Stimulated activated naive CD4-positive, alpha-beta T cell treated with Interleukin-2 at 50 U/mL for 16 hours (primary cell): Measurements from ENCODE around the gene FRK.
"Not testable (repeated sequence)": the region's sequence is repeated elsewhere in the genome, so short reads cannot be mapped to it uniquely, and the experiment has no call there.

Source experiments
- DNase-seq: peaks from one replicate; lab custom pipeline; 2025; lab: John Stamatoyannopoulos, UW

The FRK gene

DNA sequence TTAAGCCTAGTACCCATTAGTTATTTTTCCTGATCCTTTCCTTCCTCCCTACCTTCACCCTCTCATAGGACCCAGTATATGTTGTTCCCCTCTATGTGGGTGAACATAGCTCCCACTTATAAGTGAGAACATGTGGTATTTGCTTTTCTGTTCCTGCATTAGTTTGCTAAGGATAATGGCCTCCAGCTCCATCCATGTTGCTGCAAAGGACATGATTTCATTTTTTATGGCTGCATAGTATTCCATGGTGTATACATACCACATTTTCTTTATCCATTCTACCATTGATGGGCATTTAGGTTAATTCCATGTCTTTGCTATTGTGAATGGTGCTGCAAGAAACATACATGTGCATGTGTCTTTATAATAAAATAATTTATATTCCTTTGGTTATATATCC lies 115.9 kb downstream of the FRK start:
- not testable (repeated sequence) for DNase-seq

DNA sequence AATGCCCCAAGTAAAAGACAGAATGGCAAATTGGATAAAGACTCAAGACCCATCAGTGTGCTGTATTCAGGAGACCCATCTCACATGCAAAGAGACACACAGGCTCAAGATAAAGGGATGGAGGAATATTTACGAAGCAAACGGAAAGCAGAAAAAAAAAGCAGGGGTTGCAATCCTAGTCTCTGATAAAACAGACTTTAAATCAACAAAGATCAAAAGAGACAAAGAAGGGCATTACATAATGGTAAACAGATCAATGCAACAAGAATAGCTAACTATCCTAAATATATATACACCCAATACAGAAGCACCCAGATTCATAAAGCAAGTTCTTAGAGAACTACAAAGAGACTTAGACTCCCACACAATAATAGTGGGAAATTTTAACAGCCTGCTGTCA lies 123.2 kb downstream of the FRK start:
- not testable (repeated sequence) for DNase-seq

DNA sequence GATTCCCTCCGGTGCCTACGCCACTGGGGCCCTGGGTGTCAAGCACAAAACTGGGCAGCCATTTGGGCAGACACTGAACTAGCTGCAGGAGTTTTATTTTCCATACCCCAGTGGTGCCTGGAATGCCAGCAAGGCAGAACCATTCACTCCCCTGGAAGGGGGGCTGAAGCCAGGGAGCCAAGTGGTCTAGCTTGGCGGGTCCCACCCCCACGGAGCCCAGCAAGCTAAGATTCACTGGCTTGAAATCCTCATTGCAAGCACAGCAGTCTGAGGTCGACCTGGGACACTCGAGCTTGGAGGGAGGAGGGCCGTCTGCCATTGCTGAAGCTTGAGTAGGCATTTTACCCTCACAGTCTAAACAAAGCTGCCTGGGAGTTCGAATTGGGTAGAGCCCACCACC lies 125.3 kb downstream of the FRK start:
- DNase-seq: no peak

DNA sequence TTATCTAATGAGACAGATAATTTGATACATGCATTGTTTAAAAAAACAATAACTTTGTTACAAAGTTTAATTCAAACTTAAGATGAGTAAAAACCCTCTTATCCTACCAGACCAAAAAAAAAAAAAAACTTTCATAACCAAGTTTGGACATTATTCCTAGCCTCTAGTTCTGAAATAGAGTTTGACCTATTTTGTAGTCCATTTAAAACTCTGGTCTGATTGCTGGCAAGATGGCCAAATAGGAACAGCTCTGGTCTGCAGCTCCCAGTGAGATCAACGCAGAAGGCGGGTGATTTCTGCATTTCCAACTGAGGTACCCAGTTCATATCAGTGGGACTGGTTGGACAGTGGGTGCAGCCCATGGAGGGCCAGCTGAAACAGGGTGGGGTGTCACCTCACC lies 125.9 kb downstream of the FRK start:
- no peak for DNase-seq

DNA sequence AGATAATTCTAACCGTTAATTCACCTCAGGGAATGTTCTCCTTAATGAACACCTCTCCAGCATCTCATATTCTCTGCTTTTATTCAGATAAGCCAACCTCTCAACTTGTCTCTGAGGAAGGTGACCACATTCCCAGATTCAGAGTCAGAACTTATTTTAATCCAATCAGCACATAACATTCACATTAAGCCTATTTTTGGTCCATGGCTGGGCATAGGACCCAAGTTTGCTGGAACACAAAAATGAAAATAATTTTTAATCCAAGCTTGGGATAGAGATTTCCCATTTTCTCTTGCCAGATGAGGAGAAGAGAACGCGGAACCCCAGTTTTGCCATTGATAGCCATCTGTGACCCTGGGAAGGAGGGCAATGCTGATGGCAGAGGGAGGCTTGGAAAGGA lies 126.5 kb downstream of the FRK start:
- DNase-seq: no peak

DNA sequence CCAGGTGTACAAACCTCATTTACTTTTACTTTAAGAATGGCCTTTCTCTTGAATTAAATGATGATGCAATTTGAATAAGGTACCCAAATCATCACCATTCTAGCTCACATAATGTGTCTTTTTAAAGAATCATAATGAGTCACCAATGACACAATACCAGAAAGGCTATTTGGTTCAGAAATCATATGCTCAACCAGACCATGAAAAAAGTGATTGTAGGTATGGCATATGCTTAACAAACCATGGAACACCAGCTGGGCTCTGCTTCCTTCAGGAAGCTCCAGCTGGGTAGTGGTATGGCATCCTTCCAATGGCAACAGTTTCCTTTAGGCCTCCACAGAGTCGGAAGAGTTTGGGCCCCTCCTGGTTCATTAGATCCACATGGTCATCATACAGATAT lies 128.2 kb downstream of the FRK start:
- DNase-seq: no peak

DNA sequence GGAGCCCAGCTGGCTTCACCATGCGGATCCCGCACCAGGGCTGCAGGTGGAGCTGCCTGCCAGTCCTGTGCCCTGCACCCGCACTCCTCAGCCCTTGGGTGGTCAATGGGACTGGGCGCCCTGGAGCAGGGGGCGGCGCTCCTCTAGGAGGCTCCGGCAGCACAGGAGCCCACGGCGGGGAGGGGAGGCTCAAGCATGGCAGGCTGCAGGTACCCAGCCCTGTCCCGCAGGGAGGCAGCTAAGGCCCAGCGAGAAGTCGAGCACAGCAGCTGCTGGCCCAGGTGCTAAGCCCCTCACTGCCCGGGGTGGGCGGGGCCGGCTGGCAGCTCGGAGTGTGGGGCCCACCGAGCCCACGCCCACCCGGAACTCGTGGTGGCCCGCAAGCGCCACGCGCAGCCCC lies 132.7 kb downstream of the FRK start:
- DNase-seq: not testable (repeated sequence)

DNA sequence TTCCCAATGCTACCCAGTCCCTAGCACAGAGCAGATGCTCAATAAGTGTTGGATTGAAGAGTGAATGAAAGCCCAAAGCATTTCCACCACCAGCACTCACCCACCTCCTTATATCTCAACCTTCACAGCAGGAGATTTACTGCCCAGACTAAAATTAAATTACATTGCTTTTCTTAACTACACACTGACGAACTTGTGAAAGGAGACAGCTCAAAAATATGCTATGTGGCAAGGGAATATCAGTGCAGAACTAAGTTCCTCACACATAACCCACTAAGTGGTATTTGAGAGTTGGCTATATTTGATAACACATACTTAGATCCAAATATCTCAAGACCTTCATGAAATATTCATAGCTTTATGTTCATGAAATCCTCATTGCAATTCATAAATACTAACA lies 137.7 kb downstream of the FRK start:
- DNase-seq: no peak

DNA sequence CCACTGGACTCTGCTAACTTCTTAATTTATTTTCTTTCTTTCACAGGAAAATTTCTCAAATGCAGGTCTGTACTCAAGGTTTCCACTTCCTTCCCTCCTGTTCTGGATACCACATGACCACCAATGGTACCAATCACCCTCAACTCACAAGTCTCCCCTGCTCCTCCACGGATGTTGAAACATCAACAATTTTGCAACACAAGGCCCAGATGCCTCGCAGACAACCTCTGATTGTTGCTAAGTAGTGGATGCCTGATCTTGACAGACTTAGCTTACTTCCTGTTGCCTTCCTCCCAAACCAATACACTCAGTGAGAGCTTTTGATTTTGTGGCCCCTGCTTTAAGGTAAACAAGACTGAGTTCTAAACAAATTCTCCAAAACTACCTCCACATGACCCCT lies 146.6 kb downstream of the FRK start:
- no peak for DNase-seq

DNA sequence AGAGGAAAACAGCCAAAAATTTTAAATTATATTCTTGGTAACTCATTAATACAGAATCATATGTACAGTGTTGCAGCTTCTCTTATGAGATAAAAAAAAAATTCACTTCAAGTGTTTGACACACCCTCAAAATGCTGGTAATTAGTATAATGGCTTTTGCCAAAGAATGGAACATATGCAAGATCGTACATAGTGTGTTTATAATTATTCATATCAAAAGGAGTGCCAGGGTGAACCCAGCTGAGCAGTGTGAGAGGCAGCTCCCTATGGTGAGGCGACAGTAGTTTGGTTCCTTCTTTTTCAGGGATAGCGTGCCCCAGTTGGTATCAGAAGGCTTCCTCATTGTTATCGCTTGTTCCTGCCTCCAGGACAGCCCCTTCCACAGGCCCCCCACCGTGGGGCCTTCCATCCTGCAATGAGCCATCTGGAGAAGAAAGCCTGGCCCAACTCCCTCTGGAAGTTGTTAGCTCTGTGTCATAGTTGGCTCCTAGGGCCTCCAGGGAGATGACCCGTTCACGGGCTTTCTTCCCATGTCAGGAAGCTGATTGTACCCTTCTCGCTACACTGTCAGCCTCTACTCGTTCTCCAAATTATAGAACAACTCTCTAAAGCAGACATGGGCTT lies 150.7 kb downstream of the FRK start:
- no peak for DNase-seq

DNA sequence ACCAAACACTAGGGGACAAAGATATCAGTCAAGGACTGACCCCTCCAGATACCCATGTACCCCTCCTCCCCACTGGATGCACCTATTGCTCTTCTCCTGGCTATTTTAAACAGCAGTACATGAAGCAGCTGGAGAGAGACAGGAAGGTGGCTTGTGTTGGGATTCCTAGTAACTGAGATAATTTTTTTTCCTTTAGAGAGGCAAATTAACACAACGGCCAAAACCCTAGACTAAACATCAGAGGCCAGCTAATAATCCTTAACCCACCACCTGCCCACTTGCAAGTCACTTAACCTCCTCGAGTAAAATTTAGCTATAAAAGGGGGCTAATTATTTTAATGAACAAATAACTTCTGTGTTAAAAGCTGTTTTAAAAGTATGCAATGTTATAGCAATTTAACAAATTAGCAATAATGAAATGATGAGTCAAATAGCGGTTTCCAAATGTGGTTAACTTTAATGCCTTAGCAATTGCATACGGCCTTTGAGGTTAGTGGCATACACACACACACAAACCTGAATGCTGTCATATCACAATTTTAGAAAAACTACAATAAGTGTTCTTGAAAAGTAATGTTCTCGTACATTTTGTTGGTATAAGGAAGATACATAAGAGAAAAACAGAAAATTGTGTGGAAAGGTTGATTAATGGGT lies 151.7 kb downstream of the FRK start:
- no peak for DNase-seq

DNA sequence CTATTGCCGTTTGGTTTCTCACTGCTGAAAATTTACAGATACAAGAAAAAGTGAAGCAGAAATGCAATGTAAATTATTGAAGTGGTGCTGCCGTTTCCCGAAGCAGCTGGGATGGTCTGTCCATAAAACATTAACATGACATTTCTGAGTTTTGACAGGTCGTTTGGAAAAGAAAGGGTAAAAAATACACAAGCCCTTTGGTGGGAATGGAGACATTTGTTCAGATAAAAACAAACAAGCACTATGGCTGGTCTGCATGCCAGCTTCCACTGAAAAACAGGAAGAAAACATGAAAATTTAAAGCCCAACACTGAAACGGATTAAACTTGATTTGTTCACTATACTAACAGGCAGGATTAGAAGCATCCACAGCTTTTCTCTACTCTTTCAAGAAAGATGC lies 155.2 kb downstream of the FRK start:
- no peak for DNase-seq

DNA sequence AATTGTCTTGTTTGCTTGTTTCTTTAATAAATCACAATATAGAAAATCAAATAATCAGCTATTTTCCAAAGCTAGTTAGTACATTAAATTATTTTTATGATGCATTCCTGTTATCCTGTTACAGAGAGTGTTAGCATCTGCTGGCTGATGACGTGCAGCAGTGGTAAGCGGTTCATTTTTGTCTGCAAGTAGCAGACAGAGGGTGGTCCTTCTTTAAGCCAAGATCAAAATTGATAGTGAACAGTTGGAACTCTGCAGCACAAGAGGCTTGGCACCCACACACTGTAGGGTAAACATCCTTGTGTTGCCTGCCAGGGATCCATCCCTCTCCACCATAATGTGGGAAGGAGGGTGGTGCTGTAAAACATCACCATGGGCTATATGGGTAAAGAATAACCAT lies 158.3 kb downstream of the FRK start:
- DNase-seq: no peak

DNA sequence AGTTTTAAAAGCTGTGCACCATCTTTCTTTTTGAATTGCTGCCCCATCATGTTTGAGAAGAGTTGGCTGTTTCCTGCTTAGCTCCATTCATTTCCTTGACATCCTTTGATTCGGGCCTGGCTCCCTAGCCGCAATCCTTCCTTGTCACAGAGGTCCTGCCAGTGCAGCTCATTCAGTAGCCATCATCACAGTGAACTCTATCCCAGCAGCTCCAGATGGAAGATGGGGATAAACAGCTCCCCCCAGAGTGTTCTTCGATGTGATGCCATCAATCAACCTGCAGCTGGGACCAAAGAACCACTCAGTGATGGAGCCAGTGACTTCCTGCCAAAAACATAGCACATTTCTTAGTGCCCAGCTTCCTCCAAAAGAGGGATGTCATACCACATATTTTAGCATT lies 158.8 kb downstream of the FRK start:
- no peak for DNase-seq

DNA sequence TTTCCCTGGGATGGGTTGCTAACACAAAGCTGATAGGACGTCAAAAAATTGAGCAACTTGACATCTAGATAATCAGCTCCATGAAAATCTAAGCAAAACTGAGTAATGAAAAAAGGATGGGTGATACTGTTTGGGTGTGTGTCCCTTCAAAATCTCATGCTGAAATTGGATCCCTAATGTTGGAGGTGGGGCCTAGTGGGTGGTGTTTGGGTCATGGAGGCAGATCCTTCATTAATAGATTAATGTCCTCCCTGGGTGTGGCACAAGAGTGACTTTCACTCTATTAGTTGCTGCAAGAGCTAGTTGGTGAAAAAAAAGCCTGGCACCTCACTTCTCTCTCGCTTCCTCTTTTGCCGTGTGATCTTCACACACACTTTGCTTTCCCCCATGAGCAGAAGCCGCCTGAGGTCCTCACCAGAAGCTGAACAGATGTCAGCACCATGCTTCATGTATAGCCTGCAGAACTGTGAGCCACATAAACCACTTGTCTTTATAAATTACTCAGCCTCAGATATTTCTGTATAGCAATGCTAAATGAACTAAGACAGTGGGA lies 160.9 kb downstream of the FRK start:
- no peak for DNase-seq

DNA sequence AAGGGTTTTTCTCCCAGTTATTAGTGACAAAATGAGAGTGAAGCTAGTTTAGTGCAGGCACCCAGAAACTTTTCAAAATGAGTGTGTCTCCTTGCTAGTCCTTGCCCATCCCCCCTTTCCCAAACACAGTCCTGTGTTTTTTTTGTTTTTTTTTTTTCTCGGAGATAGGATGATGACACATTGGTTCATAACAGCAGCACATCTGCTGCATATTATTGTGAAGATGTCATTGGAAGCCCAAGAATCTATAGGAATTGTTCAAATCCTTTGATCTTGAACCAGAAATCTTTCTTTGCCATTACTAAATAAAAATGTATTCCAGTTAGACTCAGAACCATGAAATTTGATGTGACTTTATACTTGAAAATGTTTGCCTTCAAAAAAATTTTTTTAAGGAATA lies 162.4 kb downstream of the FRK start:
- DNase-seq: no peak

DNA sequence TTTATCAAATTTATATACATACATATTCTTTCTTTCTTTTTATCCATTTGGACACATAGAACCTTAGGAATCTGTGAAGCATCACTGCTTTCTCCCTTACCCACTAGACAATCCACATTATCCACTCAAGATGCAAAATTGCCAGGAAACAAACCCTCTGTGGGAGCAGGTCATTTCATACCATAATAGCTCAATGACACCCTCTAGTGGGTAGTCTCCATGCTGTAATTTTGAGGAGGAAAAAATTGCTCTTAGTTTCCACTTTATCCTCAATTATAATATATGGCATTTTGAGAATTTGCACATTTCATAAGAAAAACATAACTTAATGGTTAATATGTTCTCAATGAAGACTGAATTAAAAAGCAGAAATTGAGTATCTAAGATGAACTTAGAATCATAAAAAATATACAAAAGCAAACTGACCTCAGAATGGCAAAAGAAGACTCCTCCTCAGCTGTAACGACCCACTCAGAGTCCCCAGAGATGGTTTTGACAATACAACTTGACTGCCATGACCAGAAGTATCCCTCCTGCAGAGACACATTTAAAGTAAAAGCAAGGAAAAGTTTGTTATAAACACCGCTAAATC lies 164.1 kb downstream of the FRK start:
- DNase-seq: no peak

DNA sequence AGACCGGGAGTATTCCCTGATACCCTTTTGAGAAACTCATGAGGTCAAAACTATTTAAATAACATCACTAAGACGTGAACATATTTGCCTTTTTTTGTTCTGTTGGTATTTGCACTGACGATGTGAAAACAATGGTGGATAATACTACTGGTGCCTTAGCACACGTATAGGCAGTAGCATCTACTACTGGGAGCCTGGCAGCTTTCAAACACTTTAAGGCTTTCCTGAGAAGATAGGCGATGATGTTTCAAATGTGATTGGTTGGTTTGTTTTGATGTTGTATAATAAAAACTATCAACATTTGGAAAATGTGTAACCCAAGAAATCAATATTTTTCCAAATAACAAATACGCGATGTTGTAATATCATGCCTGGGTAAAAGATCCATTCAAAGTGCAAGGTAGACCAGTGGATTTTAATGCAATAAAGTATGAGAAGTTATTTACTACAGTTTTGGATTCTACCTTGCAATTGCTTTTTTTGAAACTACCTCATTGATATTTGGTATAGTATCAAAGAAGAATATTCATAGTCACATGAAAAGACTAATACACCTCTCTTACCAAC lies 166.2 kb downstream of the FRK start:
- no peak for DNase-seq

DNA sequence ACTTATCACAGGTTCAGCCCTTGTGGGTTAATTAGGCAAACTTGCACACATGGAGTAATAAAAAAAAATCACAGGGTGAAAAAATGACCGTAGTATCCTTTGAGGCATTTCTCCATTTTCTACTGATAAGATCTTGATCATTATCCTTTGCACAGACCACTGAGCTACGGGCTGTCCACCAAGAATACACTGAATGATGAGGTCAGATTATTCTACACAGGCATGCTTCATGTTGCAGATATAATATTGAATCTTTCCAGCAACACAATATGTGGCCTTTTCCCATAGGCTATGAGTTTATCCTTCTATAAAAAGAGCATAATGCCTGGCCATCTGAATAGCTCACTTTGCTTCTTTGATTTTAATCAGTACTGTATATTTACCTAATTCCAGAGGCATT lies 168.9 kb downstream of the FRK start:
- no peak for DNase-seq

DNA sequence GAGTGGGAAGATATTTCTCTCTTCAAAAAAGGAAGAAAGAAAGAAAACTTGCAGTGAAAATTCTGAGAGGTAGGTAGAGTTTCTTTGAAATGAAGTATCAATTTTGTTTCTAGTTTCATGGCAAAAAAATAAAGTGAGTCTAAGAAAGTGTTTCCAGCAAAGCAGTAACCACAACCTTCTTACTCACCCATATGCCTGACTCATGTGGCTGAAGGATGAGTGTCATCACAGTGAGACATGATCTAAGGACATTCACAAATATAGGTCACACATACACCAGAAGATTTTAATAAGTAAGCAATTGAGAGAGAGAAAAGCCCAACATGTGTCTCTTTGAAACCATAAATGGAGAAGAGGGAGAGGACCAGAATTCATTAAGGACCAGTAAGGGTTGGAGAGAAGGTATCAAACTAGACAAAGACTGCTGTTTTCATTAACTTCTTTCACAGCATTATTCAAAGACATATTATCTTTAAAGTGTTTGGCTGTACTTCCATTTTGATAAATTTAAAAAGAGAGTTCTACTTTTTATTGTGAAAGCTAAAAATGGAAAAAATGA lies 169.5 kb downstream of the FRK start:
- DNase-seq: no peak

DNA sequence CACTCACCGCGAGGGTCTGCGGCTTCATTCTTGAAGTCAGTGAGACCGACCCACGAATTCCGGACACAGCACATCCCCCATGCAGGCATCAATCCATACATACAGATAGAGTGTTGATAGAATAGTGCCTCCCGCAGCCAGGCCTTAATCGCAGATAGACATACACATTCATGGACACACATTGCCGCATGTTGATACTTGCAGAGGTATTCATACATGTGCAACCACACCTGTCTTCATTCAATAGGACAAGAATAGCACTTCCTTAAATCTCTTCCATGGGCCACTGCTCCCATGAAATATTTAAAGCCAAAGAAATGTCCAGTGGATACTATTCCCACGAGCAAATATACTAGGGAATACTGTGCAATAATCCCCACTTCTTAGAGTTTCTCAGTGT lies 170.5 kb downstream of the FRK start:
- no peak for DNase-seq

DNA sequence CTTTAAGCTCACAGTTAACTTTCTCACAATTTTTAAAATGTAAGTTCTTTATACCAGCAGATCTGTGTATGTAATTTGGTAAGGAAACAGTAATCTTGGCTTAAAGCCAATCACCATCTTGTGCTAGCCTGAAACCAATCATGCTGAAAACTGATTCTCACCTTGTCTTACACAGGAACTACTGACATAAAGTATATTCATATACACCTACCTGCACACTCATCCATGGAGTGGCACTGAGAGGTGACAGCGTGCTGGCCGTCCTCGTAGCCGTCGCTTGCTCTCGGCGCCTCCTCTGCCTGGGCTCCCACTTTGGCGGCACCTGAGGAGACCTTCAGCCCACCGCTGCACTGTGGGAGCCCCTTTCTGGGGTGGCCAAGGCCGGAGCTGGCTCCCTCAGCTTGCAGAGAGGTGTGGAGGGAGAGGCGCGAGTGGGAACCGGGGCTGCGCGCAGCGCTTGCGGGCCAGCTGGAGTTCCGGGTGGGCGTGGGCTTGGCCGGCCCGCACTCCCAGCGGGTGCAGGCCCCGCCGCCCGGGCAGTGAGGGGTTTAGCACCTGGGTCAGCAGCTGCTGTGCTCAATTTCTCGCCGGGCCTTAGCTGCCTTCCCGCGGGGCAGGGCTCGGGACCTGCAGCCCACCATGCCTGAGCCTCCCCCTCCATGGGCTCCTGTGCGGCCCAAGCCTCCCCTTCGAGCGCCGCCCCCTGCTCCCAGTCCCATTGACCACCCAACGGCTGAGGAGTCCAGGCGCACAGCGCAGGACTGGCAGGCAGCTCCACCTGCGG lies 171.8 kb downstream of the FRK start:
- DNase-seq: not testable (repeated sequence)
